Umbilical cord (tissue), 2 donors: ENCODE measurements around the gene C11orf97. TPM values are rescaled to one million over a fixed set of nuclear protein-coding genes. Genes with fewer than 3 reads are reported as not detected.
A peak's percentile ranks its signal among the peaks of the same experiment; 100 is the strongest.
"Not testable (repeated sequence)": the region's sequence is repeated elsewhere in the genome, so short reads cannot be mapped to it uniquely, and the experiment has no call there.

ENCODE experiments used
- DNase-seq: peaks from one replicate; pipeline ENCODE4 v3.0.0-alpha.2; 2015; ENCODE audit warnings: low spot score
- total RNA-seq: library from RNA; depleted of rRNA; stranded (reverse); fragments of >200 nt; gene quantifications from one replicate; pipeline ENCODE4 v1.2.3, GENCODE V29; 2014; ENCODE audit warnings: low replicate concordance; ENCODE audit not compliant: insufficient read depth

Gene C11orf97
- total RNA-seq, 1 donor from 2014 or later, result not detected

DNA sequence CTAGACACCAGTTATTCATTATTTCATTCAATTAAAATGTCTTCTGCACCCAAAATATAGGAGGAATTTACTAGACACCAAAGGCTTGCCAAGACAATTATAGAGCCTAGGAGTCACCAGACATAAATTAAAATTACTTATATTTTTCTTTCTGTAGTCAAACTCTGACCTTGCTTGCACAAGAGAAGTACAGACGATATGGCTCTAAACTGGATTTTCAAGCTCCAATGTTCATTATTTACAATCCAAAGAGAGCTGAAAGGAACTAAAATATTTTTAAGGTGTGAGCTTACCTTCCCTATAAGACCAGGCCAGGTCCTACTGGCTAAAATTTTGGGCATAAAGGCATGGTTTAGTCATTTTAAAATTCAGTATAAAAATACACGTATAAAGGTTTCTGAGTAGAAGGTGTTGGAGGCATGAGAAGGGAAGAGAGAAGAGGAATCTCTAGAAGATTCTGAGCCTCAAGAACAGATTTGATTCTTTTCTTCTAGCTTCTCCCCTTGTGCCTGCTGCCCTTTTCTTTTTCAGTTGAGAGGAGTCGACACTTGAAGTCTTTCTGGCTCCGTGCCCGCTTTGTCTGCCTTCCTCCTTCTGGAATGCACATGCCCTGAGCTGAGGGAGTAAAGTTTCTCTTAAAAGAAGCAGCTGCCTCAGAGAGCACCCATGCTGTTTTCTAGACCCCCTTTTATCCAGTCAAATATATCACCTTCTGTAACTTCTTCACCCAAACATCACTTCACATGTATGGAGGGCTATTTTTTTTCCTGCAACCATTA, 13.5 kb downstream of the C11orf97 start:
- peak; percentile 90 for DNase-seq

DNA sequence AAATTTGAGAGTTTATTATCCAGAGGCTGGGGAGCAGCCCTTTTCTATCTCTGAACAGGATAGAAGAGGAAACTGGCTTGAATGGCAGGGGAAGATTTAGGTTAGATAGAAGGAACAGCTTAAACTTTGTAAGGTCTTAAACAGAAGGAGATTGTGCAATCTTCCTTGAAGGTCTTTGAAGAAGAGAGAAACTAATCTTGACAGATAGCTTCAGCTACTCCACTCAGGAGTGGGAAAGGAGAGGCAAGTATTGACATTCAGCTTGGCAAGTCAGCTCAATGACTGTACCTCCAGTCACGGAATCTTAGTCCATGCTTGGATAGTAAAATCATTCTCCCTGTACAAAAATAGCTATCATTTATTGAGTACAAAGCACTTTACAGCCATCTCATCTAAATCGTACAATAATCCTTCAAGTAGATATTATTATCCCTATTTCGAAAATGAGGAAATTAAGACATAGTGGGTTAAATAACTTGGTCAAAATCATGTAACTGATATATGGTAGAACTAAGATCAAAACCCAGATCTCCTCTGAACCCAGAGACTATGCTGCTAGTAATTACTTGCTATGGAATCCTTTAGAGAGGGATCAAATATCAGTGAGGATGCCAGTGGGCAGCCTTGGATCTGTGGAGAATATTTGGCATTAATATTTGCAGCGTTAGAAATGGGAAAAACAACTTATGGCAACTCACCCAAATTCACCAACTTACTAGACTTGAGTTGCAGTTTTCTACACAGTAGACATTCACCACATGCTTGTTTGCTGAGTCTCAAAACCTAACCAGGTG, 14.6 kb downstream of the C11orf97 start:
- peak; percentile 27 for DNase-seq

DNA sequence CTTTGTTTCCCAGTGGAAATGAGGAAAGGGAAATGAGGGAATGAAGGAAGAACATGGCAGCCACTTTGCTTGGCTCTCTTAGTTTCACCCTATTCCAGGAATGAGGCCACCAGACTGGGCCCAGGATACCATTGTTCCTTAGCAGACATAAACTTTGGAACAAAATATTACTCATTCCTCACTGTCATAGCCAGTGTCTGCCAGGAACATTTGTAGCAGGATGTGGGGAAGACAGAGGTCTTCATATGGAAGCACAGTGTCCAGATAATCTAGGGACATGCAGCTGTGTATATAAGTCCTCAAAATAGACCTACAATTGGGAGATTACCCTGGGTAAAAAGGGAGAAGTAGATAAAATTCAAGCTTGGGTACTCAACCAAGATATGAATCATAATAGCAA, 16.3 kb downstream of the C11orf97 start:
- DNase-seq, result no peak

DNA sequence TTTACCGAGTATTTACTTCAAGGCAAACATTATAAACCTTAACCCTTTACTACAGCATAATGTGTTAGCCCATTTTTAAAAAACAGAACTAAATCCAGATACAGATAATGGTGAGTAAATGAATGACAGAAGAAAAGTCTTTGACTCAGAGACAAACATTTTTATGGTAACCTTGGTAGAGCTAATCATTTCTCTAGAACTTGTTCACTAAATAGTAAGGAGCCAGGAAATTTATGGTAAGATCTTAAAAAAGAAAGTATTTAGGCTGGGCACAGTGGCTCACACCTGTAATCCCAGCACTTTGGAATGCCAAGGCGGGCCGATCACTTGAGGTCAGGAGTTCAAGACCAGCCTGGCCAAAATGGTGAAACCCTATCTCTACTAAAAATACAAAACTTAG, 19.9 kb downstream of the C11orf97 start:
- DNase-seq, result no peak

DNA sequence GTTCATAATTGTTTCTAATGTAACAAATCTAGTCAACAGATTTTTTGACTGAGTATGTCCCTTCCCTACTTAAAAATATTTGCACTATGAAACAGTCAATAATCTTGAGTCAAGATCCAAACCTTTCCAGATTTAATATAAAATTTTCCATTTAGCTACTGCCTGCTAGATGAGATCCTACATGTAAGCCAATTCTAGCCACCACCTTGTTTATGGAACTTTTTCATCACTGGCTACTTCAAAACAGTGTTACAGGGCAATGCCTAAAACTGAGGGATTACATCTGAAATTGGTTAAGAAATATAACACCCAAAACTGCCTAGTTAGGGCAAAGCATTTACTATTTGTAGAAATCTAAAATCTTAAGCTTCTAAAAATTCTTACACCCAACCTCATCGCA, 20.9 kb downstream of the C11orf97 start:
- no peak for DNase-seq

DNA sequence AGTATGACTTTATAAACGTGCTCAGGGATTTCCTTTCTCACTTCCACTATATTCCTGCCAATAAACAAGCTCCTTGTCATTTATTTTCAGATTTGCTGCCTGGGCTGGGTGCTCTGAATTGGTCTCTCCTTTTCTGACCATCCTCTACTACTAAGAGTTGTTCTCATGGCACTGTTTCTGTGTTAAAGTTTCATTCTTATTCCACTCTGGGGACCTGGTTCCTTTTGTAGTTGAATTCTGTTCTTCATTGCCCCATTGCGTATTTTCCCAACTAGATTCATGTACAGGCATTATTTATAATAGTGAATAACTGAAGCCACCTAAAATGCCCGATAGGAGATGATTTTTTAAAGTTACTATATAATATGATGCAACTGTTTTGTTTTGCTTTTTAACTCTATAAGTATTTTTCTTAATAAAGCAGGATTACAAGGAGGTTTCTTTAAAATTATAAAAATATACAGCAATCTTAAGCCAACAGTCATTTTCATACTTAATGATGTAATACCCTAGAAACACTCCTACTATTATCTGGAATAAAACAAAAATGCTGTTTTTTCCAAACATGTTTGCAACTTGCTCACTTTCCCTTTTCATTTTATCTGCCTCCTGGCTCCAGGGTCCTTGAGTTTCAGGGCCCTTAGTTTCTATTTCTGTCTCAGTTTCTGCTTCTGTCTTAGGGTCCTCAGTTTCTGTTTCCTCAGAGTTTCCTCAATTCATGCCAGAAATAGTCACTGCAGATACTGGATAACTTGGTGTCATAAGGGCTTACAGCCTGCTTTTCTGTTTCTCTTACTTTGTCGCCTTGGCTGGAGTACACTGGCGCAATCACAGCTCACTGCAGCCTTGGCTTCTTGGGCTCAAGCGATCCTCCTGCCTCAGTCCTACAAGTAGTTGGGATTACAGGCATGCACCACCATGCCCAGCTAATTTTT, 21.7 kb downstream of the C11orf97 start:
- peak; percentile 36 for DNase-seq

DNA sequence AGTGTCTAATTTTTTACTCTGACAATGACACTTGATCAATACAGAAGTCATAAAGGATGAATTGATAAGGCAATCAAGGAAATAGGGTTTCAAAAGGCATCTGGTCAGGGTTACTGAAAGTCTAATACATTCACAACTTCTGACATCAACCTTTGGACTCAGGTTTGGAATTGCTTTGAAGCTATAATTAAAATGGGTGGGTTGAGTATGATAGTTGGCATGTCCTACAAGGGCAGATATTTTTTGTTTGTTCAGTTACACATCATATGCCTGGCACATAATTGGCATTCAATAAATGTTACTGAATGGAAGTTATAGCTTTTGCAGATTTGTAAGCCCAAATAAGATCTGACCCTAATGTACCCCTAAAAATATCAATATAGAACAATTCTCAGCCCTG, 24.1 kb downstream of the C11orf97 start:
- DNase-seq, result no peak

DNA sequence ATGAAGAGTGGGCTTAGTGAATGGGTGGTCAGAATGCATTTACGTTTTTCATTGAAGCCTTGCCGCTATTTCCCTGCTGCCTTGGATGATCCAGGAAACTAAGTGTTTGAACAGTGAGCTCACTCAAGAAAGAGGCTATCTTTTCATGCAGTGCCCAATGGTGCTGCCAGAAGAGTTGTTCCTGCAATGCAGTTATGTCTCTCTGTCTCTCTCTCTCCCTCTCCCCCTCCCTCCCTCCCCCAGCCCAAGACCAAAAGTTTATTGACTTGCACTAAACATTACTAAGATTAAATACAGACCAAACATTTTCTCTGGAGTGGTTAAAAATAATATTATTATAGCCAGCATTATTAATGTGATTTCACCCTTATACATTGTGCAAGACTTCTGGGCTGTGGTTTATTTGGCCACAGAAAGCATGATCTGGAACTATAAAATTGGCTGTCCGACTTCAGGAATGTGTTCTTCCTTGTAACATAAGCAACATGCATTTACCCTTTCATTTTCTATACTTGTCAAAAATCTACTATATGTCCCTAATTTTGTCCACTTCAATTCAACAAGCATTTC, 24.9 kb downstream of the C11orf97 start:
- DNase-seq, result no peak

DNA sequence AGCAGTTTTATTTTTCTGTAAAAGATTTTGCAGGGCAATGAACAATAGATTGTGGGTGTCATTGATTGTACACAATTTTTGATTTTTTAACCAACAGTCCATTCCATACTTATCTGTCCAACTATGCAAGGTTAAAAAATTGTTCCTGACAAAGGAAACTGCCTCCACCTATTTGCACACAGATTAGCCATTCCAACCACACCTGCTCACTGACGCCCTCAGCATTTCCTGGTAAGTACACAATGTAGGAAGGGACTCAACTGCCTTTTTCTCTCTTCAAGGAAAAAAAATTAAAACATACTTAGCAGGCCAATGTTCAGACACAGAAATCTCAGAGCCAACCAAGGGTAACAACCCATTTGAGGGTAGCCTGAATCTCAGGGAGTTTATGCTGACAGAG, 27.2 kb downstream of the C11orf97 start:
- DNase-seq, result no peak

DNA sequence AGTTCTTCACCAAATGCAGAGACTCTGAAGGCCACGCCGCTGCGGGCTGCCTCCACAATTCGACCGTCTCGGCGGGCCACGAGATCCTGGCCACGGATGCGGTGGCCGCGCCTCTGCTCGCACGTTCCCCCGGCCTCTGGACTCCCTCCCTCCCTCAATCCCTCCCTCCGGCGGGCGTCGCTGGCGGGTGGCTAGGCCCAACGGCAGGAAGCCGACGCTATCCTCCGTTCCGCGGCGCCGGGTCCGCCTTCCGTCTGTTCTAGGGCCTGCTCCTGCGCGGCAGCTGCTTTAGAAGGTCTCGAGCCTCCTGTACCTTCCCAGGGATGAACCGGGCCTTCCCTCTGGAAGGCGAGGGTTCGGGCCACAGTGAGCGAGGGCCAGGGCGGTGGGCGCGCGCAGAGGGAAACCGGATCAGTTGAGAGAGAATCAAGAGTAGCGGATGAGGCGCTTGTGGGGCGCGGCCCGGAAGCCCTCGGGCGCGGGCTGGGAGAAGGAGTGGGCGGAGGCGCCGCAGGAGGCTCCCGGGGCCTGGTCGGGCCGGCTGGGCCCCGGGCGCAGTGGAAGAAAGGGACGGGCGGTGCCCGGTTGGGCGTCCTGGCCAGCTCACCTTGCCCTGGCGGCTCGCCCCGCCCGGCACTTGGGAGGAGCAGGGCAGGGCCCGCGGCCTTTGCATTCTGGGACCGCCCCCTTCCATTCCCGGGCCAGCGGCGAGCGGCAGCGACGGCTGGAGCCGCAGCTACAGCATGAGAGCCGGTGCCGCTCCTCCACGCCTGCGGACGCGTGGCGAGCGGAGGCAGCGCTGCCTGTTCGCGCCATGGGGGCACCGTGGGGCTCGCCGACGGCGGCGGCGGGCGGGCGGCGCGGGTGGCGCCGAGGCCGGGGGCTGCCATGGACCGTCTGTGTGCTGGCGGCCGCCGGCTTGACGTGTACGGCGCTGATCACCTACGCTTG, 31.7 kb downstream of the C11orf97 start, which contains the start of gene FUT4:
Gene FUT4 (plus strand): TSS at position 227 of the 951 bp plus-strand sequence. CDS start 213 bp downstream, at position 440.
- DNase-seq, result peak; percentile 90

DNA sequence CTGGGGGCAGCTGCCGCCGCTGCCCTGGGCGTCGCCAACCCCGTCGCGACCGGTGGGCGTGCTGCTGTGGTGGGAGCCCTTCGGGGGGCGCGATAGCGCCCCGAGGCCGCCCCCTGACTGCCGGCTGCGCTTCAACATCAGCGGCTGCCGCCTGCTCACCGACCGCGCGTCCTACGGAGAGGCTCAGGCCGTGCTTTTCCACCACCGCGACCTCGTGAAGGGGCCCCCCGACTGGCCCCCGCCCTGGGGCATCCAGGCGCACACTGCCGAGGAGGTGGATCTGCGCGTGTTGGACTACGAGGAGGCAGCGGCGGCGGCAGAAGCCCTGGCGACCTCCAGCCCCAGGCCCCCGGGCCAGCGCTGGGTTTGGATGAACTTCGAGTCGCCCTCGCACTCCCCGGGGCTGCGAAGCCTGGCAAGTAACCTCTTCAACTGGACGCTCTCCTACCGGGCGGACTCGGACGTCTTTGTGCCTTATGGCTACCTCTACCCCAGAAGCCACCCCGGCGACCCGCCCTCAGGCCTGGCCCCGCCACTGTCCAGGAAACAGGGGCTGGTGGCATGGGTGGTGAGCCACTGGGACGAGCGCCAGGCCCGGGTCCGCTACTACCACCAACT, 32.5 kb downstream of the C11orf97 start:
- no peak for DNase-seq

DNA sequence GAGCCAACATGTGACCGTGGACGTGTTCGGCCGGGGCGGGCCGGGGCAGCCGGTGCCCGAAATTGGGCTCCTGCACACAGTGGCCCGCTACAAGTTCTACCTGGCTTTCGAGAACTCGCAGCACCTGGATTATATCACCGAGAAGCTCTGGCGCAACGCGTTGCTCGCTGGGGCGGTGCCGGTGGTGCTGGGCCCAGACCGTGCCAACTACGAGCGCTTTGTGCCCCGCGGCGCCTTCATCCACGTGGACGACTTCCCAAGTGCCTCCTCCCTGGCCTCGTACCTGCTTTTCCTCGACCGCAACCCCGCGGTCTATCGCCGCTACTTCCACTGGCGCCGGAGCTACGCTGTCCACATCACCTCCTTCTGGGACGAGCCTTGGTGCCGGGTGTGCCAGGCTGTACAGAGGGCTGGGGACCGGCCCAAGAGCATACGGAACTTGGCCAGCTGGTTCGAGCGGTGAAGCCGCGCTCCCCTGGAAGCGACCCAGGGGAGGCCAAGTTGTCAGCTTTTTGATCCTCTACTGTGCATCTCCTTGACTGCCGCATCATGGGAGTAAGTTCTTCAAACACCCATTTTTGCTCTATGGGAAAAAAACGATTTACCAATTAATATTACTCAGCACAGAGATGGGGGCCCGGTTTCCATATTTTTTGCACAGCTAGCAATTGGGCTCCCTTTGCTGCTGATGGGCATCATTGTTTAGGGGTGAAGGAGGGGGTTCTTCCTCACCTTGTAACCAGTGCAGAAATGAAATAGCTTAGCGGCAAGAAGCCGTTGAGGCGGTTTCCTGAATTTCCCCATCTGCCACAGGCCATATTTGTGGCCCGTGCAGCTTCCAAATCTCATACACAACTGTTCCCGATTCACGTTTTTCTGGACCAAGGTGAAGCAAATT, 33.3 kb downstream of the C11orf97 start:
- DNase-seq, result no peak

DNA sequence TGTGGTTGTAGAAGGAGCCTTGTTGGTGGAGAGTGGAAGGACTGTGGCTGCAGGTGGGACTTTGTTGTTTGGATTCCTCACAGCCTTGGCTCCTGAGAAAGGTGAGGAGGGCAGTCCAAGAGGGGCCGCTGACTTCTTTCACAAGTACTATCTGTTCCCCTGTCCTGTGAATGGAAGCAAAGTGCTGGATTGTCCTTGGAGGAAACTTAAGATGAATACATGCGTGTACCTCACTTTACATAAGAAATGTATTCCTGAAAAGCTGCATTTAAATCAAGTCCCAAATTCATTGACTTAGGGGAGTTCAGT, 33.9 kb downstream of the C11orf97 start:
- no peak for DNase-seq

DNA sequence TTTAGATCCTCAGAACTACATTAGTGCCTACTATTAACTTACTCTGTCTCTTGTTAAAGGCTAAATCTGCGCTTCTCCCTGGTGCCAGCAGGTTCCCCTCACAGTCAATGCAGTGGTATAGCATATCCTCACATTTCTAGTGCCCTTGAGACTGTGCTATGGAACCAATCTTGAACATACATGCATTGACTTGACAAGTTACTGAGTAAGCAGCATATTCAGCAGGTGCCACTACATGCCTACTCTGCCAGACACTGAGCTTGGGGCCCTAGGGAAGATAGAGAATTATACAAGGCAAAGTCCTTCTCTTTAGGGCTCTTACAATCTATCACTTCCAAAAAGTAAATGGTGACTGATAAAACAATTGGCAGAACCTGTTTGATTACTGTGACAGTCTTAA, 34.6 kb downstream of the C11orf97 start:
- DNase-seq, result peak; percentile 29

DNA sequence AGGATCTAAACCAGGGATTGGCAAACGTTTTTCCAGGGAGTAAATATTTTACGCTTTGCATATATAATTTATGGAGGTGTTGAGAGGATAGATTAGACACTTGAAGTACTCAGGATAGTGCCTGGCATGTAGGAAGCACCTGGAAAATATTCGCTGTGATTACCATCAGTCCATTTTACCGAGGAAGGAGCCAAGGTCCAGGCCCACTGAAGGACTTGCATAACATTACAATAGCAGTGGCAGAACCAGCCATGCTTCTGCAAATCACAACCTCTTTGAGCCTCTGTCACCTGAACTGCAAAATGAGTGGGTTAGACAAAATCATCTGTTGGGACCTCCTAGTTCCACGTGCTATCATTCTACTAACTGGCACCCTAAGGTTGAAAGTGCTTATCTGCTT, 36.9 kb downstream of the C11orf97 start:
- DNase-seq, result no peak

DNA sequence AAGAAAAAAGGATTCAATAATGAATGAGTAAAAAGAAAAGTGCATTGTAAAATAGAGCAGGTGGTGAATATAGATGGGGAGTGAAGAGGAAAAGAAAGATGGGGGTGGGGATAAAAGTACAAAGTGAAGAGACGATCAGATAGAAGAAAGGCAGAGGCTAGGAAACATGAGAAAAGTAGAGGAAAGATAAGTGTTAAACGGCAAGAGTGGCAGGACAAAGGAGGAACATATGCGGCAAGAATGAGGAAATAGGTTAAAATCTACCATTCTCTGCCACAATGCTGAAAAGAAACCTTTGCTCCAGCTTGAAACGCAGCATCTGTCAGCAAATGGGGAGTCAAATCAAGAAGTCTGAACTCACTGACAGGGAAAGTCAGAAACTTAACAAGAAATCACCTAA, 38.3 kb downstream of the C11orf97 start:
- DNase-seq, result no peak

DNA sequence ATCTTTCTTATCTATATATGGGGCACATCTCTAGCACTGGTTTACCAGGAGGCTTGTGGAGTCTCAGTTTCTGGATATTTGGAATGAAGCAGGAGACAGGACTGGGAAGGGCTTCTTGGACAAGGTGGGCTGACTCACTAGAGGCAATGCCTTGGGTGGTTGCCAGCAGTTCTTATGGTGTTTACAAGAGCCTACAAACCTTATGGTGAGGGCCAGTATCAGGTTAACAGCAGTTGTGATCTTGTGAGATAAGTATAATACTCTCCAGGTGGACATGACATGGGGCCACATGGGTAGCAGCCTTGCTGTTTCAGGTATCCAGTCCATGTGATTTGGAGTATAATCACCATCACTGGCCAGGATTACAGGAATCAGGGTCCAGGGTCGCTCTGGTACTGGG, 41.7 kb downstream of the C11orf97 start:
- no peak for DNase-seq

DNA sequence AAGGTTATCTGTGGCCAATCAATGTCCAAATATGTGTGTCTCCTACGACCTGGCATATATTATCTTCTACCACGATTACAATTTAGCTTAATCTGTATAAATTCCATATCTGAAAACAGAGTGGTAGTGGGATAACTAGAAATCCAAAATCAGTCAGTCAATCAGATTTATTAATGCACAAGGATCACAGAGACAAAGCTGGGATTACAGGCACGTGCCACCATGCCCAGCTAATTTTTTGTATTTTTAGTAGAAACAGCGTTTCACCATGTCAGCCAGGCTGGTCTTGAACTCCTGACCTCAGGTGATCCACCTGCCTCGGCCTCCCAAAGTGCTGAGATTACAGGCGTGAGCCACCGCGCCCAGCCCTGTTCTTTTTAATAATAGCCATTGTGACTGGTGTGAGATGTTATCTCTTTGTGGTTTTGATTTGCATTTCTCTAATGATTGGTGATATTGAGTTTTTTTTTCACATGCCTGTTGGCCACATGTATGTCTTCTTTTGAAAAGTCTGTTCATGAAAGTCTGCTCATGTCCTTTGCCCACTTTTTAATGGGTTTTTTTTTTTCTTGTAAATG, 43.6 kb downstream of the C11orf97 start:
- DNase-seq, result not testable (repeated sequence)

DNA sequence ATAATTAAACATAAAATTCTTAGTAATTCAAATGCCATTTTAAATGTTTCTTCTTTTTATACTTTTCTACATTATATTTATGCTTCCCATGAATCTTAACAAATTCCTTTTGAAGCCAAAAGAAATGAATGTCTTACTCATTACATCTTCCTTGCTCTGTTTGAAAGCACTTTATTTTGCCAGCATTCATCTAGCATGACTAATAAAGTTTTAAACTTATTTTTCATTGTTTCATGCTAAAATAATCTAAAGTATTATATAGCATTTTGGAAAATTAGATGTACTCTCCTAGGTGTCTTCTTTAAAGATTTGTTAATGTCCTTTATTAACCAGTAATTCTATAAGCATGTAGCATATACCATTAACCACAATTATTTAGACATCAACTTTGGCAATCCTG, 45.2 kb downstream of the C11orf97 start:
- no peak for DNase-seq
